Fibroblast of upper back skin (primary cell): ENCODE data around the gene PTPRF.

Source experiments
- DNase-seq: peaks from one replicate; pipeline ENCODE4 v3.0.0-alpha.2; 2013

Gene PTPRF

GRCh38 chr1:43513471-43514173 lies 17.1 kb upstream of the PTPRF start:
- DNase-seq = no peak

DNA sequence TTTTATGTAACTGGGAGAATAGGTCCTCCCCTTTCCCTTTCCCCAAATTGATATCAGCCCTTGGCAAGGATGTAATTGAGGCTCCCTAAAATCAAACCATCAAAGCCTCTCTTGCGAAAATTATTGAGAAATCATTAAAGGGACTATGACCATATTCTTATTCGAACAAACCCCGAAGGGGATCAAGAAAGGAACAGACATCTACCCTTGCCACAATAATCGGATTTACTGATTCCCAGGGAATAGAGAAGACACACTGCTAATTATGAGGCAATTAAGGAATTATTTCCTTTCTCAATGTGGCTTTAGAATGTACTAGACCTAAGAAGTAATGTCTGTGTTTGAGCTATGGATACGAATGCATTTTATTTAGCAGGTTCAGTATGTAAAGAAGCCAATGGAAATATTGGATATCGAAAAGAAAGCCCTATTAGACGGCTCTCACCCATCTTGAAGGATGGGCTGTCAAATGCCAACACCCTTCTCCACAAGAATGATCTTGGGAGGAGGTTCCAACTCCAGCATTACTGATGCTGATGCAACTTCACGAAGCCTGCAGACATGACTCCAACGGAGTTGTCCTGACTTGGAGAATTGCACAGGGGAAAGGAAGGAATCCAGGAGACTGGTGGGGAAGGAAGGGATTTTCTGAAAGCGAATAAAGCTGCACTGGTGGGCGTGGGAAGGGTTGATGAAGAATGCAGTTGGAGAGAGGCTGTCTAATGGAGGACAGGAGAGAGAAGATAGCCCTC lies 11.6 kb upstream of the PTPRF start:
- DNase-seq = peak; percentile 36

GRCh38 chr1:43520100-43520778 lies 10.4 kb upstream of the PTPRF start:
- no peak for DNase-seq

GRCh38 chr1:43521078-43521477 lies 9.6 kb upstream of the PTPRF start:
- DNase-seq = no peak

DNA sequence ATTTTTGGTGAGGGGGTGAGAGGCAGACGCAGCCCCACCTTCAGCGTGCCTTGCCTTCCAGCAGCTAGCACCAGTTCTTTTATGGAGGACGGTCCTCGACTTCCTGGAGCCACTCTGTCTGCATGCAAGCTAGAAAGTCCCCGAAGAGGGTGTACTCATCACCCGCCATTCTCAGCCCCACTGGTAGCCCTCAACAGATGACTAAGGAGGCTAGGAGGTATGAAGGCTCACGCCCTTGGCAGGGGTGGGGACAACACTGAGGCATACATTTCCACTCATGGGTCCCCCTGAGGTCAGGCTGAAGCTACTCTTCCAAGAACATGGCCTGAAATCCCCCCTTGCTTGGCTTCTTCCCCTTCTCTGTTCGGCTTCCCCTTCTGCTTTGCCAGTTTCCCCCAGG lies 8.9 kb upstream of the PTPRF start:
- DNase-seq = no peak

- DNase-seq = no peak
These were observed 8.3 kb upstream of the PTPRF start for GRCh38 chr1:43522431-43522775.

- peak; percentile 68 for DNase-seq
These were observed 7.8 kb upstream of the PTPRF start for GRCh38 chr1:43522776-43523480.

DNA sequence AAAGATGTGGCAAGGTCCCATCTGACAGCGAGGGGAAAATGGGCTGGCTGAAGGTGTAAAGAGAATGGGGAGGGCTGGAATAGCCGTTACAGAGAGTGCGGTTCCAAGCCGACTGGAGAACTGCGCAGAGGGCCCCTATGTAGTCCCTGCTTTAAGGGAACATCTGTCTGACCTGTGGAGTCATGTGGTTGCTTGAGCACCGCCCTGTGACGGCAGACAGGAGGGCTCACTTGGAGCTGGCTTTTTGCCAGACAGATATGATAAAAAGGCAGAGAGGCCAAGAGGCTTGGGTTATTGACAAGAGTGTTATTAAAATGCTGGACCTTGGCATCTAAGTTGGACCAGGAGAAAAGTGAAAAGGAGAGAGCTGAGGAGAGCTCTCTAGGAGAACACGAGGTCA lies 5.9 kb upstream of the PTPRF start:
- no peak for DNase-seq

DNA sequence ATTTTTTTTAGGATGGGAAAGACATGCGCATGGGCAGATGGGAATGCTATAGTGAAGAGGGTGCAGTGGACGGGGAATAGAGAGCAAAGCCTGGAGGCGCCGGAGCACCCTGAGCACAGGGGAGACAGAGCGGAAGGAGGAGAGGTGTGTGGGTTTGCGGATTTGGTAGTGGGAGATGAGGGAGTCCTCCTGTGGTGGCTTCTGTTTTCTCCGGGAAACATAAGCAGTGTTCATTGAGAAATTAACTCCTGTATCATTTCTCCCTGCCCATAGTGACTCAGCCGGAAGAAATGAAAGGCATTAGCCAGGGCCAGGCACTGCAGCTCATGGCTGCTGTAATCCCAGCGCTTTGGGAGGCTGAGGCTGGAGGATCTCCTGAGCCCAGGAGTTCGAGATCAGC lies 4.7 kb upstream of the PTPRF start:
- peak; percentile 73 for DNase-seq

GRCh38 chr1:43527111-43527878 lies 3.4 kb upstream of the PTPRF start:
- no peak for DNase-seq

DNA sequence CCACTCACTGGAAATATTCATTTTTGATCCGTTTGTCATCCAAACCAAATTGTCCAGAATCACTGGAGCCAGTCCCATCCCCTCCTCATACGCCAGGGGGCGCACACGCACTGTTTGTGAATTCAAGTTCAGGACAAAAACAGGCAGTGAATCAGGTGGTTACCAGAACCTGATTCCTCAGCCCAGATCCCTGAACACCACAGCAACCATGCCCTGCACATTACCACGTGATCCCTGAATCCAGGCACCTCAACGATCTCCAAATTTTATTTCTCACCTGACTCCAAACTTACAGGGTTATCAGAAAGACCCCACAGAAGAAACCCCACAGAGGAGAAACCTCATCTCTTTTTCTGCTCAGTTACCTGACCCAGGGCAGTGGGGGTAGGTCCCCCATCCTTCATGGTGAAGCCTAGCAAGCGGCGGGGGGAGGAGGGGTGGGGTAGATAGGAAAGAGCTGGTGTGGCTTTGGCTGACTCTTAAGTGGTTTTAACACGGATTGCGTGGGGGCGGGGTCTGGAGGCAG lies 1.4 kb upstream of the PTPRF start:
- DNase-seq = peak; percentile 90

GRCh38 chr1:43531107-43531905 lies 623 bp downstream of the PTPRF start:
- DNase-seq = peak; percentile 30

- DNase-seq = no peak
These were observed 1.4 kb downstream of the PTPRF start for GRCh38 chr1:43531906-43532584.

DNA sequence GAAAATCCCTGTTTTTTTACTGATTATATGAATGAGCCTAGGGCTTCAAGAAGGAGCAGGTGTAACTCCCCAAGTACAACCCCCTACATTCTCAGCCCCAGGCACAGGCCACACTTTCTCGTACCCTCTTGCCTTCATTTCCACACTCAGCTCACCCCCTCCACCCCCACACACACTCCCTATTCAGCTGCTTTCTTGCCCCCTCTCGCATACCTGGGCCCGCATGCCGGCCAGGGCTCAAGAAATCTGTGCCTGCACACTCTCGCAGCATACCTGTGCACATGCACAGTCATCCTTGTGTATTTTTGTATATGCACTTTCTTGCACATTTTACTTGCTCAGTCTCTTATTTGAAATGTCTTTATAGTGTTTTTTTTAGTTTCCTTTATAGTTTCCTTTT lies 2.0 kb downstream of the PTPRF start:
- no peak for DNase-seq

DNA sequence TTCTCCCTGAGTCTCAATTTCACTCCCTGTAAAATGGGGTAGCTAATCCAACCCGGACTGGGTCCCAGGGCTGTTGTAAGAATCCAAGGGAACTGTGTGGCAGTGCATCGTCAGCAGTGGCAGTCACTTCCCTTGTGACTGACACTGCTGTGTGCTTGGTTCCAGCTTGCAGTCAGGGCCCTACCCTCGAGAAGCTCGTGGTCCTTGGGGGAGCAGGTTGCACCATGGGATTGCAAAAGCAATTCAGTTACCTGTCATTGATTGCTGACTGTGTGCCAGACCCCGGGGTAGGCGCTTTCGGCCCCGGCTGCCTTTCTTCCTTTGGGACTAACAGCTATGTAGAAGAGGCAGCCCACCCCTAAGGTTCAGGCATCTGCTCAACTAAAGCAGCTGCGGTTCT lies 2.9 kb downstream of the PTPRF start:
- no peak for DNase-seq

GRCh38 chr1:43534256-43534655 lies 3.6 kb downstream of the PTPRF start:
- DNase-seq = no peak

GRCh38 chr1:43536196-43536863 lies 5.6 kb downstream of the PTPRF start:
- DNase-seq = no peak

DNA sequence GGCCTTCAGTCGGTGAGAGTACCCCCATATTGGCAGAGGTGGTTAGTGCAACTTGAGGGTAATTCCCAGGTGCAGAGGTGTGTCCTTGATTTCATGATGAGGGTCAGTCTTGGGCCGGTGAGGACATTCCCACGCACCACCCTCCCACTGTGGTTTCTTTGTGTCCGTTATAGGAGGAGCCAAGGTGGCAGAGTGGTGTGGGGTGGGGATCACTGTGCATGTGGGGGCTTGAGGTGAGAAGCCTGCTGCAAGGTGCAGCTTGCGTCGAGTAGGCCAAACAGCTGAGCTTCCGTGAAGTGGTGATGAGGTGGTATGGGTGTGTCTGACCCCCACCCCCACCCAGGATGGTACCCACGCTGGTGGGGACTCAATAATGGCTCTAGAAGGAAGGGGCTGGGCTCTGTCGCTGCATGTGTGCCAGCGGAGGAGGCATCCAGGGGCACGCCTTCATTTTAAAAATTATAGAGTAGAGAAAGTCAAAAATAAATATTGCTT lies 6.2 kb downstream of the PTPRF start:
- no peak for DNase-seq

DNA sequence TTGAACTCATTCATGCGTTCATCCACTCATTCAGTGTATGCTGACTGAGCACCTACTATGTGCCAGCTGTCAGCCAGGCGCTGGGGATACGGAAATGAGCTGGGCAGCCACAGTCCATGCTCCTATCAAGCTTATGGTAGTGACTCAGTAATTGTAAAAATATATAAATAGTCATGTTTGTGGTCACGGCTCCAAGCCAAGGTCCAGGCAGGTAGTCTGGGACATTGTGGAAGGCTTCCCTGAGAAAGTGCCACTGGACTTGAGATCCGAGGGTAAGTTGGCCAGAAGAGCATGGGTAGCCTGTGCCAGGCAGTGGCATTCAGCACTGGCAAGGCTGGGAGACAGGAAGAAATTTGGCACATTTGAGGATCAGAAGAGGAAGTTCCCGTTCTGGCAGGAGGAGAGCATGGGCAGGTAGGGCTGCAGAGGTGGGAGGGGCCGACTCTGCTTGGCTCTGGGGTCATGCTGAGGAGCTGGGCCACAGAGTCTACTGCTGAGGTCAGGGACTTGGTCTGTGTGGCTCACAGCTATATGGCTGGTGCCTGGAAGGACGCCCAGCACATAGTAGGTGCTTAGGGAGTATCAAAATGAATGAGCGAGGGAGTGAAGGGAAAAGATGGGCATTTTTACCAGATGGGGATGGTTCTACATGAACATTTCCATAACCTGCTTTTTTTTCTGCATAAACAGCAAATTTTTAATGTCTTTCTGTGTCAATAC lies 6.9 kb downstream of the PTPRF start:
- DNase-seq = no peak

- DNase-seq = no peak
These were observed 7.4 kb downstream of the PTPRF start for GRCh38 chr1:43538143-43538487.
